ENCODE results near the gene FOXD1. TPM values are rescaled to one million over a fixed set of nuclear protein-coding genes. Genes with fewer than 3 reads are reported as not detected.
A peak's percentile ranks its signal among the peaks of the same experiment; 100 is the strongest.

FOXD1 gene
- total RNA-seq, 2 donors from 2014 or later: 0.55 to 1.0 TPM

GRCh38 chr5:73452215-73452614, 3.6 kb upstream of the FOXD1 start:
- Mint-ChIP-seq H3K27me3 (ENCODE audit: low read depth) (peaks cover 74% of the 10 kb centered on the region), H3K4me1 (ENCODE audit: low read depth) (peaks cover 15% of the 10 kb centered on the region), H3K27ac (no peak overlapping the region), H3K9me3 (no peaks in the 10 kb centered on the region), H3K36me3 (ENCODE audit: insufficient read depth in 2 of 2) (peaks cover 0 to 2% of the 10 kb centered on the region in 2 donors), H3K4me3 (no peak overlapping the region)
- DNase-seq (no peak), ATAC-seq (replicated peaks in 1 of 2) (no peak)

- Mint-ChIP-seq H3K27me3 (ENCODE audit: low read depth) (peaks cover 70% of the 10 kb centered on the region), H3K4me3 (peak overlapping the region in 1 of 2 donors; percentile 49), H3K9me3 (no peaks in the 10 kb centered on the region), H3K36me3 (ENCODE audit: insufficient read depth in 2 of 2) (peaks cover 0 to 2% of the 10 kb centered on the region in 2 donors), H3K27ac (no peak overlapping the region), H3K4me1 (ENCODE audit: low read depth) (peaks cover 19% of the 10 kb centered on the region)
- DNase-seq (peak; percentile 78 to 82), ATAC-seq (replicated peaks in 1 of 2) (peak; percentile 40 to 49)
Measured at GRCh38 chr5:73451224-73452130, 2.9 kb upstream of the FOXD1 start.

- H3K27ac Mint-ChIP-seq: peak overlapping the region; percentile 83
- H3K9me3 Mint-ChIP-seq: no peaks in the 10 kb centered on the region
- DNase-seq: no peak
Measured at GRCh38 chr5:73450672-73451223, 2.2 kb upstream of the FOXD1 start.

GRCh38 chr5:73450137-73450536, 1.6 kb upstream of the FOXD1 start:
- H3K36me3 Mint-ChIP-seq (ENCODE audit: insufficient read depth in 2 of 2): peaks cover 0 to 2% of the 10 kb centered on the region in 2 donors
- H3K27ac Mint-ChIP-seq: peak overlapping the region; percentile 83
- peak overlapping the region in 1 of 2 donors; percentile 14 for H3K4me3 Mint-ChIP-seq
- H3K4me1 Mint-ChIP-seq (ENCODE audit: low read depth): peaks cover 20% of the 10 kb centered on the region
- no peaks in the 10 kb centered on the region for H3K9me3 Mint-ChIP-seq
- no peak for DNase-seq
- peaks cover 74% of the 10 kb centered on the region for H3K27me3 Mint-ChIP-seq (ENCODE audit: low read depth)
- no peak for ATAC-seq (replicated peaks in 1 of 2)

More at GRCh38 chr5:73450672-73451223, 2.2 kb upstream of the FOXD1 start:
- no peak for ATAC-seq (replicated peaks in 1 of 2)
- Mint-ChIP-seq H3K4me1 (ENCODE audit: low read depth) (peaks cover 20% of the 10 kb centered on the region), H3K4me3 (peak overlapping the region; percentile 62 to 65), H3K36me3 (ENCODE audit: insufficient read depth in 2 of 2) (peaks cover 0 to 2% of the 10 kb centered on the region in 2 donors), H3K27me3 (ENCODE audit: low read depth) (peaks cover 74% of the 10 kb centered on the region)

- ATAC-seq (replicated peaks in 1 of 2) (peak; percentile 56 to 61), DNase-seq (peak; percentile 47 to 58)
- Mint-ChIP-seq H3K4me3 (peak overlapping the region; percentile 83 to 84), H3K27ac (peak overlapping the region; percentile 42), H3K9me3 (no peaks in the 10 kb centered on the region), H3K36me3 (ENCODE audit: insufficient read depth in 2 of 2) (no peaks in the 10 kb centered on the region), H3K4me1 (ENCODE audit: low read depth) (peaks cover 27% of the 10 kb centered on the region), H3K27me3 (ENCODE audit: low read depth) (peaks cover 75% of the 10 kb centered on the region)
Measured at GRCh38 chr5:73447530-73448462, 781 bp downstream of the FOXD1 start.

- ATAC-seq (replicated peaks in 1 of 2): peak; percentile 35 to 41
- peaks cover 27% of the 10 kb centered on the region for H3K4me1 Mint-ChIP-seq (ENCODE audit: low read depth)
- H3K4me3 Mint-ChIP-seq: peak overlapping the region; percentile 81 to 85
- H3K36me3 Mint-ChIP-seq (ENCODE audit: insufficient read depth in 2 of 2): peaks cover 0 to 1% of the 10 kb centered on the region in 2 donors
- peak overlapping the region; percentile 42 for H3K27ac Mint-ChIP-seq
- peak; percentile 16 to 31 for DNase-seq
- H3K9me3 Mint-ChIP-seq: no peaks in the 10 kb centered on the region
- peaks cover 75% of the 10 kb centered on the region for H3K27me3 Mint-ChIP-seq (ENCODE audit: low read depth)
Measured at GRCh38 chr5:73446631-73447529, 1.7 kb downstream of the FOXD1 start.

- peak overlapping the region; percentile 81 to 85 for H3K4me3 Mint-ChIP-seq
- no peak for ATAC-seq (replicated peaks in 1 of 2)
Measured at GRCh38 chr5:73445665-73446630, 2.6 kb downstream of the FOXD1 start.

GRCh38 chr5:73444499-73445438, 3.8 kb downstream of the FOXD1 start:
- DNase-seq (no peak), ATAC-seq (replicated peaks in 1 of 2) (no peak)
- H3K9me3 Mint-ChIP-seq: no peaks in the 10 kb centered on the region
- no peak overlapping the region for H3K4me3 Mint-ChIP-seq
- peaks cover 20% of the 10 kb centered on the region for H3K4me1 Mint-ChIP-seq (ENCODE audit: low read depth)
- peaks cover 82% of the 10 kb centered on the region for H3K27me3 Mint-ChIP-seq (ENCODE audit: low read depth)
- no peak overlapping the region for H3K27ac Mint-ChIP-seq
- H3K36me3 Mint-ChIP-seq (ENCODE audit: insufficient read depth in 2 of 2): peaks cover 0 to 4% of the 10 kb centered on the region in 2 donors

More at GRCh38 chr5:73445665-73446630, 2.6 kb downstream of the FOXD1 start:
- no peak for DNase-seq
- Mint-ChIP-seq H3K27me3 (ENCODE audit: low read depth) (peaks cover 82% of the 10 kb centered on the region), H3K36me3 (ENCODE audit: insufficient read depth in 2 of 2) (peaks cover 0 to 2% of the 10 kb centered on the region in 2 donors), H3K9me3 (no peaks in the 10 kb centered on the region), H3K27ac (peak overlapping the region; percentile 57), H3K4me1 (ENCODE audit: low read depth) (peaks cover 27% of the 10 kb centered on the region)

- H3K4me3 Mint-ChIP-seq: peak overlapping the region in 1 of 2 donors; percentile 31
- peaks cover 82% of the 10 kb centered on the region for H3K27me3 Mint-ChIP-seq (ENCODE audit: low read depth)
- H3K36me3 Mint-ChIP-seq (ENCODE audit: insufficient read depth in 2 of 2): peaks cover 0 to 4% of the 10 kb centered on the region in 2 donors
- H3K27ac Mint-ChIP-seq: peak overlapping the region; percentile 46
- H3K4me1 Mint-ChIP-seq (ENCODE audit: low read depth): peaks cover 14% of the 10 kb centered on the region
- no peaks in the 10 kb centered on the region for H3K9me3 Mint-ChIP-seq
- ATAC-seq (replicated peaks in 1 of 2): no peak
- DNase-seq: no peak
Measured at GRCh38 chr5:73443829-73444498, 4.6 kb downstream of the FOXD1 start.
